Inflammatory macrophage (primary cell): ENCODE data around the gene IRX3.

Source experiments
- DNase-seq, 2 donors: peaks; one replicate each; pipeline ENCODE4 v3.0.0-alpha.2; 2020 to 2022
- total RNA-seq, 18 experiments: gene quantifications; one replicate each; lab custom pipeline; 2026; ENCODE audit warnings: mixed read lengths in 6 of 18, inconsistent platforms in 2 of 18; lab: John Stamatoyannopoulos, UW

IRX3 gene
- total RNA-seq, result 0 to 0.09 (median 0) reads per million in 18 experiments

GRCh38 chr16:54286366-54287130 is at the start of gene IRX3:
Gene IRX3 (minus strand): TSS chr16:54286787. CDS start chr16:54286050, 737 bp downstream.
- DNase-seq, result no peak

DNA sequence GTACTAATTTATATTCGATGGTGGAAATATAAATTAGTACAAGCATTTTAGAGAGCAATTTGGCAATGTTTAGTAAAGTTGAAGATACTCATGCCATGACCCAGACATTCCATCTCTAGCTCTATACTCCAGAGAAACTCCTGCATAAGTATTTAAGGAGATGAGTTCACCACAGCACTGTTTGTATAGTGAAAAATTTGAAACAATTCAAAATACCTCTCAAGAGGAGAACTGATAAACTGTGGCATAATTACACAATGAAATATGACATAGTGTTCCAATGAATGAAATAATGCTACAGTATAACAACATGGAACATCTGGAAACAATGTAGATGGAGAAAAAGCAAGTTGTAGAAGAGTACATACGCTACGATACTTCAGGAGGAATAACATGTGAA is 48.6 kb upstream of the IRX3 start:
- no peak for DNase-seq

DNA sequence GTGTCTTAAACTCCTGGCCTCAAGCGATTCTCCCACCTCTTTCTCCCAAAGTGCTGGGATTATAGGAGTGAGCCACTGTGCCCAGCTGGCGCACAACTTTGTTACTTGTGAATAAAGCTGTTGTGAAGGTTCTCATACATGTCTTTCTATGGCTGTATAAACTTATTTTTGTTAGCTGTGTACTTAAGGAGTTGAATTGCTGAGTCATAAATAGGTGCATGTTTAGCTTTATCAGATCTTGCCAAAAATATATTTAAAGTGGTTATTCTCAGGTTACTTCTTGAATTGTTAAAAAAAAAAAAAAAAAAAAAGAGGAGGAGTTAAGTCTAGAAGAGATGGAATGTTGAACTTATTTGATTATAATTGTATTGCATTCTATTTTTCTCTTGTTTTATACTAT is 47.6 kb upstream of the IRX3 start:
- no peak for DNase-seq

DNA sequence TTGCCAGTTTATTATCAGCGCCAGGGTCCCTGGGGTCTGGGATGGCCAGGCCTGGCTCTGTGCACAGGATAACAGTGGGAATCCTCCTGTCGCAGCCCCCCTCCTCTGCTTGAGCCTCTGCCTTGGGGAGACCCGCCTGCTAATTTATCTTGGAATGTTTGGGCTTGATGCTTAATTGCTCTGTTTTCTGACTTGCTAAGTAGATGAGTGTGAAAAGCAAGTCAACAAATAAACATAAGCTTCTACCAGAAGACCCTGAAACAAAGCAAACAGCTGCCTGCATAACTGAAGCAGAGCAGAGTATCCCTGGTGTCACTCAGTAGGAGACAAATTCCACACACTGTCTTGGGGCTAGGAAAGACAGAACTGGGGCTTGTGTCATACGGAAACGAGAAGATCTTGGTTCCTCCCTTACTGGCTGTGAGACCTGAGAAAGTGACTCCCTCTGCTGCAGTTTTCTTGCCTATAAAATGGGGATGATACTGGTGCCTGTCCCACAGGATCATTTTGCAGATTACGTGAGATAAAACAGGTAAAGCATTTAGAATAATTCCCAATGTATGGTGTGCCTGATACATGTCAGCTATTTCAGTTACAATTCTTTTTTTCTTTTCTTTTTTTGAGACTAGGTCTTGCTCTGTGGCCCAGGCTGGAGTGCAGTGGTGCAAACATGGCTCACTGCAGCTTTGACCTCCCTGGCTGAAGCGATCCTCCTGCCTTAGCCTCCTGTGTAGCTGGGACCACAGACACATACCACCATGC is 44.8 kb upstream of the IRX3 start:
- no peak for DNase-seq

DNA sequence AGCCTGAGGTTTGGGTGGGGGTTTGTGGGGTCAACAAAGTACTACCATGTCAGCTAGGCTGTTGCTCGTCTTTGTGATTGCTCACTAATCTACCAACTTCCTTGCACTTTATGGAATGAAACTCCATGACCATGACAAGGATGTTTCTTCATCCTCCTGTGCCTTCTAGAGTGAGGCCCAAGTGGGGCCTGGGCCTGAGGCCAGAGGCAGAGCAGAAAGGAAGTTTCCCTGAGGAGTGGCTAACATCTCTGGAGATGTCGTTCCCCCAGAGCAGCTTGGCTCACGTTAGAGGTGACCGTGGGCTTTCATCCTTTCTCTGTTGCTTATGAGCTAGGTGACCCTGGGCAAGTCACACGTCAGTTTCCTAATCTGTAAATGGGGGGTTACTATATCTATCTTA is 41.0 kb upstream of the IRX3 start:
- no peak for DNase-seq

- DNase-seq, result peak in 1 of 2 donors; percentile 19
Observed at GRCh38 chr16:54326266-54326662, 39.7 kb upstream of the IRX3 start.

DNA sequence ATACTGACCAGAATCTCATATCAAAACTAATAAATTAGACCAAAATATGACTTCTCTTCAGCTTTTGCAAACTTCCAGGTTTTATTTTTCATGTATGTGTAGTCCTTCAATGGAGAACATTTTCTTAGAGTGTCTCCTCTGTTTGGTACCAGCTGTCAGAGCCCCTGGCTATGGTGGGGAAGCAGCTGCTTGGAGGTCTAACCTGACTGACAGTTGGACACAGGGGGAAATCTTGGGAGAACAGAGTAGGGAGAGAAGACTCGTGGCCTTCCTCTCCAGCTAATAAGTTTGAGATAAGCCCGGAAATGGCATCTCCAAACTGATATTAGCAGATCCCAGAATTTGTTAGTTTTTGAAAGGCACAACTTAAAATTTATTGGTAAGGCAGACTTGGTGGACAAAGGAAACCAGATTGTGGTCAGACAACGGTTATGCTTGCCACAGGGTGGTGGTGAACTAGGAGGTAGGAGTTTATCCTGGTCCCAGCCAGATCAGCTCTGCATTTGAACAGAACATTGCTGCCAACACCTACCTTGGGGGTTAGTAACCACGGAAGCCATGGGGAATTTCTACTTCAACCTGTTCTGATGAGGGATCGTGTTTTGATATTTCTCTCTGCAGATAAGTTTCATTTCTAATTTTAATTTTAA is 39.2 kb upstream of the IRX3 start:
- DNase-seq, result no peak

DNA sequence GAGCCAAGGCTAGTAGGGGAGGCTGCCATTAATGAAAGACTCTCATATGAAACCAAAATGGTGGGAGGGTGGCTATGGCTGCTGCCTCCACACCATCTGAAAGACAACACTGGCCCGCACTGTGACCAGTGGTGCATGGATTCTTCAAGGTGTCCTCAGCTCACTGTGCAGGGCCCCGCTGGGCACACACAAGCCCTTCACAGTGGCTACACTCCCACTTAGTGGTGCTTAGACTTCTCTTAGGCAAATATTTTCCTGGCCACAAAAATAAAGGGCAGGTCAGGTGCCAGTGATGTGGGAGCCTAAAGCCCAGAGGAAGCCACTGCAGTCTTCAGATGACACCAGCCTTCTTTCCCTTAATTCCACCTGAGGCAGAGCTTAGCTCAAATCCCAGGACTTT is 38.1 kb upstream of the IRX3 start:
- DNase-seq, result no peak

DNA sequence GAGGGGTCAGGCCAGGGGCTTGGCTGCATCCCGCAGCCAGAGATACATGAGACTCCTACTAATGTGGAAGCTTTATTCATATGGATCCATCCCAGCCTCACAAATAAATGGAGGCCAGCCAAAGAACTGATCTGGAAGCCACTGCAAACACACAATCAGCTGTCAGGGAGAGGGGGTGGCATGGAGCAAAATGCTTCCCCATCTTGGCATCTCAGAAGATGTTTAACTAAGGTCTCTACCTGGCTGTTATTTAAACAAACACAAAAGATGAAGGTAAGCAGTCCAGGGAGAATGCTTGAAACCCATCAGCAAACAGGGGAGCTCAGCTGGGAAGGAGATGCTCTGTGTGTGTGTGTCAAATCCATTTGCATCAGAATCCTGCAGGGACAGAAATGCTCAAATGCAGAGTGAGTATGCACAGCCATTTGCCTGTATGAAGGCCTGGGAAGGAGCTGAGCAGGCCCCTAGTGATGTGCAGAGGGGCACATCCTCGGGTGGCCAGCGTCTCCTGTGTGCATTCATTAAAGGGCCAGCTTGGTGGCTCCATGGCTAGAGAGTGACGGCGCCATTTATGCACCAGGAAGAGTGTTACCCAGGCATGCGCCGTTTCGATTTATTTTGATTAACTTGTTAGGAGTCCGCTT is 34.2 kb upstream of the IRX3 start:
- DNase-seq, result no peak

- DNase-seq, result no peak
Observed at GRCh38 chr16:54318941-54319340, 32.4 kb upstream of the IRX3 start.

DNA sequence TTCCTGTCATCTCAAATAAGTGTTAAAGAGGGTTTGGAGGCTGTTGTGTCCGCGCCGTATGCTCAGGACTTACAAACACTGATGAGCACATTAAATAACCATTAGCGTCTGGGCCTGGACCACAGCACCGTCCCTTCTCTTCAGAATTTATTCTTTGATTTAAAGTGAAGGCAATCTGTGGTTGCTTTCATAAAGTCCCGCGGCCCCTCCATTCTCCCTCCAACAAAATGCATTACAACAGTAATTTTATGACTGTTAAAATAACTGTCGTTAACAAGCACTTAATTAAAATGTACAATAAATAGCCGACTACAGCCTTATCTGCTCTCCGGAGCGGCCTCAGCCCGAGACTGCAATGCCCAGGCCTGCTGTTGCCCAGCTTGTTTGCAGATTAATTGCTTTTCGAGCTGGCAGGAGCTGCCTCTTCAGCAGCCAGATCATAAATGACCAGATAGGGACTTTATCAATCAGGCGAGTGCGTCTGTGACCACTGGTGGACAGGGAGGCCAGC is 30.6 kb upstream of the IRX3 start:
- no peak for DNase-seq

GRCh38 chr16:54316095-54316889 is 29.7 kb upstream of the IRX3 start:
- no peak for DNase-seq

DNA sequence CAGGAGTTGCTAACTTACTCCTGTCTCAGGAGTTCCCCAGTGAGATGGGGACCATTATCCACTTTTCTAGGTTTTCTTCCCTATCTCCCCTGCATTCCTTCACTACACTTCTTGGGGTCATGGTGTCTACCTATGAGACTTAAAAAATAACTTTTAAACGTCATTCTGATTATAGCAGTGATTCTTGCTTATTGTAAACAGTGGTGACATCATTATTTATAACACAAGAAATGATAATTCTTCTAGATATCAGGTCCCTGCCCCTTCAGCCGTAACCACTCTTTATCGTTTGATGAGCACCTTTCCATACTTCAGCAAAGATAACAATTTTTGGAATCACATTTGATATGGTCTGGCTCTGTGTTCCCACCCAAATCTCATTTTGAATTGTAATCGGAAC is 27.2 kb upstream of the IRX3 start:
- DNase-seq, result no peak

- no peak for DNase-seq
Observed at GRCh38 chr16:54312502-54312991, 26.0 kb upstream of the IRX3 start.

- no peak for DNase-seq
Observed at GRCh38 chr16:54309341-54309740, 22.8 kb upstream of the IRX3 start.

- no peak for DNase-seq
Observed at GRCh38 chr16:54305080-54305479, 18.5 kb upstream of the IRX3 start.

DNA sequence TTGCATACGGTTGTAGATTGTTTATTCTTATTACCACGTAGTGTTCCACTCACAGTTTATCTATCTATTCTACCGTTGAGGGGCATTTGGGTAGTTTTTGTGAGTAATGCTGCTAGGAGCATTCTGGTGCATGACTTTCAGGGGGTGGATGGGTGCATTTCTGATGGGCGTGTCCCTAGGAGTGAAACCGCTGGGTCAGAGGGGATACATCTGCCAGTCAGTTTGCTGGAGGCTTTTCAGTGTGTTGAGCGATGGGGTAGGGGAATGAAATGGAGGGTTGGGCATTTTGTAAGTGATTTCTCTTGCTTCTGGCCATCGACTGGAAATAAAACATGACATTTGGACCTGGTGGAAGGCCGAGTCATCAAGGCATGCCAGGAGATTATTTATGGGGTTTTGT is 17.0 kb upstream of the IRX3 start:
- no peak for DNase-seq

- DNase-seq, result no peak
Observed at GRCh38 chr16:54297154-54297553, 10.6 kb upstream of the IRX3 start.

DNA sequence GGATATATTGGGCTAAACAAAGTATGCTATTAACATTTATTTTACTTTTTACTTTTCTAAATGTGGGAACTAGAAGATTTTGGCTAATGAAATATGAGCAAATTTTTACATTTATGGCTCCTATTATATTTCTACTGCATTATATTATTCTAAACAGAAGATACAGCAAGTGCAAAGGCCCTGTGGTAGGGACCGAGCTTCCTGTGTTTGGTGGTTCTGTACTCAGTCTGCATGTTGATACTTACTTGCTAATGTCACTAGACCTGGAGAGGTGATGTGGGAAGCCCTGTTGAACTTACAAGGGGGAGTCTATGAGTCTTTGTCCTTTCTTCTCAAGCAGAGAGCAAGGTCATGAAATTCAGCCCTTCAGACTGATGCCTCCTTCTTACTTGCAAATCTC is 10.0 kb upstream of the IRX3 start:
- no peak for DNase-seq

- DNase-seq, result no peak
Observed at GRCh38 chr16:54291656-54292487, 5.3 kb upstream of the IRX3 start.
